IPS-18a (cell line): ENCODE measurements around the gene GALNT15.

Experiments used
- H3K27ac ChIP-seq: one replicate; pipeline ENCODE4 v1.5.1; 2013; ENCODE audit warnings: low read length
- H3K27me3 ChIP-seq: one replicate; pipeline ENCODE4 v1.6.1; 2013; ENCODE audit warnings: mild to moderate bottlenecking, low read length; ENCODE audit not compliant: control insufficient read depth, insufficient read depth
- H3K36me3 ChIP-seq: one replicate; pipeline ENCODE4 v1.6.1; 2013; ENCODE audit warnings: low read depth, low read length; ENCODE audit not compliant: control insufficient read depth
- H3K4me1 ChIP-seq: one replicate; pipeline ENCODE4 v1.6.1; 2013; ENCODE audit warnings: low read depth, low read length; ENCODE audit not compliant: control insufficient read depth
- H3K4me3 ChIP-seq: one replicate; pipeline ENCODE4 v1.5.1; 2013; ENCODE audit warnings: low read length
- H3K9ac ChIP-seq: one replicate; pipeline ENCODE4 v1.6.1; 2013; ENCODE audit warnings: mild to moderate bottlenecking, low read length, moderate library complexity
- H3K9me3 ChIP-seq: one replicate; pipeline ENCODE4 v1.6.1; 2013; ENCODE audit warnings: low read depth, low read length; ENCODE audit not compliant: control insufficient read depth

Gene GALNT15

GRCh38 chr3:16234281-16234680, 59.8 kb downstream of the GALNT15 start:
- Histone ChIP-seq H3K9me3 (no peaks in the 10 kb centered on the region), H3K4me1 (no peaks in the 10 kb centered on the region)

GRCh38 chr3:16236030-16236639, 61.7 kb downstream of the GALNT15 start:
- H3K4me3 ChIP-seq, result no peak overlapping the region
- H3K4me1 ChIP-seq, result no peaks in the 10 kb centered on the region
- no peaks in the 10 kb centered on the region for H3K9me3 ChIP-seq
- H3K36me3 ChIP-seq, result no peaks in the 10 kb centered on the region
- no peaks in the 10 kb centered on the region for H3K27me3 ChIP-seq
- H3K9ac ChIP-seq, result no peak overlapping the region
- no peak overlapping the region for H3K27ac ChIP-seq

More at GRCh38 chr3:16234281-16234680, 59.8 kb downstream of the GALNT15 start:
- Histone ChIP-seq H3K36me3 (no peaks in the 10 kb centered on the region), H3K27ac (no peak overlapping the region), H3K9ac (no peak overlapping the region), H3K4me3 (no peak overlapping the region), H3K27me3 (no peaks in the 10 kb centered on the region)

GRCh38 chr3:16236856-16237393, 62.4 kb downstream of the GALNT15 start:
- Histone ChIP-seq H3K36me3 (no peaks in the 10 kb centered on the region), H3K27me3 (no peaks in the 10 kb centered on the region), H3K4me1 (no peaks in the 10 kb centered on the region)

GRCh38 chr3:16239086-16239770, 64.7 kb downstream of the GALNT15 start:
- H3K4me3 ChIP-seq, result no peak overlapping the region
- no peaks in the 10 kb centered on the region for H3K9me3 ChIP-seq
- H3K27ac ChIP-seq, result no peak overlapping the region
- H3K4me1 ChIP-seq, result no peaks in the 10 kb centered on the region
- H3K36me3 ChIP-seq, result no peaks in the 10 kb centered on the region
- H3K27me3 ChIP-seq, result no peaks in the 10 kb centered on the region
- no peak overlapping the region for H3K9ac ChIP-seq

More at GRCh38 chr3:16236856-16237393, 62.4 kb downstream of the GALNT15 start:
- H3K27ac ChIP-seq, result no peak overlapping the region
- H3K4me3 ChIP-seq, result no peak overlapping the region
- no peaks in the 10 kb centered on the region for H3K9me3 ChIP-seq
- H3K9ac ChIP-seq, result no peak overlapping the region

- no peak overlapping the region for H3K27ac ChIP-seq
- no peaks in the 10 kb centered on the region for H3K9me3 ChIP-seq
- H3K4me1 ChIP-seq, result no peaks in the 10 kb centered on the region
- H3K27me3 ChIP-seq, result no peaks in the 10 kb centered on the region
- H3K36me3 ChIP-seq, result no peaks in the 10 kb centered on the region
- H3K4me3 ChIP-seq, result no peak overlapping the region
- no peak overlapping the region for H3K9ac ChIP-seq
Measured at GRCh38 chr3:16239780-16240179, 65.3 kb downstream of the GALNT15 start.

GRCh38 chr3:16240229-16241023, 65.9 kb downstream of the GALNT15 start:
- no peak overlapping the region for H3K9ac ChIP-seq
- no peaks in the 10 kb centered on the region for H3K4me1 ChIP-seq
- no peaks in the 10 kb centered on the region for H3K27me3 ChIP-seq
- no peaks in the 10 kb centered on the region for H3K36me3 ChIP-seq
- H3K9me3 ChIP-seq, result no peaks in the 10 kb centered on the region
- H3K27ac ChIP-seq, result no peak overlapping the region
- no peak overlapping the region for H3K4me3 ChIP-seq

GRCh38 chr3:16241225-16241624, 66.7 kb downstream of the GALNT15 start:
- Histone ChIP-seq H3K27me3 (no peaks in the 10 kb centered on the region), H3K27ac (no peak overlapping the region), H3K4me3 (no peak overlapping the region), H3K36me3 (no peaks in the 10 kb centered on the region), H3K9ac (no peak overlapping the region), H3K4me1 (no peaks in the 10 kb centered on the region), H3K9me3 (no peaks in the 10 kb centered on the region)

- no peaks in the 10 kb centered on the region for H3K27me3 ChIP-seq
- H3K4me3 ChIP-seq, result no peak overlapping the region
- H3K9ac ChIP-seq, result no peak overlapping the region
- H3K36me3 ChIP-seq, result no peaks in the 10 kb centered on the region
- H3K9me3 ChIP-seq, result no peaks in the 10 kb centered on the region
- no peak overlapping the region for H3K27ac ChIP-seq
- H3K4me1 ChIP-seq, result no peaks in the 10 kb centered on the region
Measured at GRCh38 chr3:16242177-16242576, 67.7 kb downstream of the GALNT15 start.

GRCh38 chr3:16243706-16244490, 69.4 kb downstream of the GALNT15 start:
- H3K4me3 ChIP-seq, result no peak overlapping the region
- H3K9ac ChIP-seq, result no peak overlapping the region
- no peaks in the 10 kb centered on the region for H3K27me3 ChIP-seq
- no peak overlapping the region for H3K27ac ChIP-seq
- no peaks in the 10 kb centered on the region for H3K9me3 ChIP-seq
- H3K36me3 ChIP-seq, result no peaks in the 10 kb centered on the region
- H3K4me1 ChIP-seq, result no peaks in the 10 kb centered on the region

- no peaks in the 10 kb centered on the region for H3K9me3 ChIP-seq
- no peak overlapping the region for H3K27ac ChIP-seq
- H3K4me1 ChIP-seq, result no peaks in the 10 kb centered on the region
- H3K36me3 ChIP-seq, result no peaks in the 10 kb centered on the region
- no peak overlapping the region for H3K4me3 ChIP-seq
- no peak overlapping the region for H3K9ac ChIP-seq
- no peaks in the 10 kb centered on the region for H3K27me3 ChIP-seq
Measured at GRCh38 chr3:16245609-16246008, 71.1 kb downstream of the GALNT15 start.
